Hepatocyte (in vitro differentiated cells): ENCODE results near the gene MSL2. TPM values are rescaled to one million over a fixed set of nuclear protein-coding genes. Genes with fewer than 3 reads are reported as not detected.
A peak's percentile ranks its signal among the peaks of the same experiment; 100 is the strongest.

ENCODE experiments used
- DNase-seq: peaks from one replicate; pipeline ENCODE4 v3.0.0-alpha.2; 2016; ENCODE audit warnings: low spot score
- H2AFZ ChIP-seq: fragments of 200-600 bp; sonication (generic); 2 replicates; pipeline ENCODE4 v1.6.0; 2016; ENCODE audit warnings: antibody characterized with exemption, mild to moderate bottlenecking
- H3K27ac ChIP-seq: fragments of 200-600 bp; sonication (generic); 2 replicates; pipeline ENCODE4 v1.5.1; 2016; ENCODE audit warnings: mild to moderate bottlenecking
- H3K27me3 ChIP-seq: fragments of 200-600 bp; sonication (generic); 2 replicates; pipeline ENCODE4 v1.6.1; 2016
- H3K36me3 ChIP-seq: fragments of 200-600 bp; sonication (generic); replicated peaks from 2 replicates; pipeline ENCODE4 v1.5.1; 2016; ENCODE audit warnings: low read depth; ENCODE audit not compliant: insufficient read depth
- H3K4me1 ChIP-seq: fragments of 200-600 bp; sonication (generic); 2 replicates; pipeline ENCODE4 v1.5.1; 2016; ENCODE audit warnings: mild to moderate bottlenecking, moderate library complexity; ENCODE audit not compliant: insufficient read depth
- H3K4me2 ChIP-seq: fragments of 200-600 bp; sonication (generic); 2 replicates; pipeline ENCODE4 v1.6.0; 2016
- H3K4me3 ChIP-seq: fragments of 200-600 bp; sonication (generic); 2 replicates; pipeline ENCODE4 v1.5.1; 2016; ENCODE audit warnings: mild to moderate bottlenecking
- H3K79me2 ChIP-seq: fragments of 200-600 bp; sonication (generic); 2 replicates; pipeline ENCODE4 v1.6.0; 2017; ENCODE audit warnings: mild to moderate bottlenecking
- H3K9me2 ChIP-seq: fragments of 200-600 bp; sonication (generic); replicated peaks from 2 replicates; pipeline ENCODE4 v1.6.0; 2017; ENCODE audit warnings: mild to moderate bottlenecking; ENCODE audit not compliant: insufficient read depth
- H3K9me3 ChIP-seq: fragments of 200-600 bp; sonication (generic); 2 replicates; pipeline ENCODE4 v1.5.1; 2016; ENCODE audit warnings: low read depth, mild to moderate bottlenecking
- H4K20me1 ChIP-seq: fragments of 200-600 bp; sonication (generic); 2 replicates; pipeline ENCODE4 v1.6.0; 2016; ENCODE audit warnings: mild to moderate bottlenecking; ENCODE audit not compliant: insufficient read depth, poor library complexity, severe bottlenecking
- CTCF ChIP-seq: fragments of 200-600 bp; sonication (generic); IDR thresholded peaks from 2 replicates; pipeline ENCODE4 v1.5.1; 2016; ENCODE audit warnings: antibody characterized with exemption, mild to moderate bottlenecking; ENCODE audit not compliant: poor library complexity
- EZH2 ChIP-seq: fragments of 200-600 bp; sonication (generic); IDR thresholded peaks from 2 replicates; pipeline ENCODE4 v1.6.1; 2016; ENCODE audit warnings: antibody characterized with exemption, mild to moderate bottlenecking, borderline replicate concordance
- EZH2phosphoT487 ChIP-seq: fragments of 200-600 bp; sonication (generic); IDR thresholded peaks from one replicate; pipeline ENCODE4 v1.6.1; 2018; ENCODE audit warnings: antibody characterized with exemption, mild to moderate bottlenecking, low read depth, moderate library complexity; ENCODE audit not compliant: unreplicated experiment, severe bottlenecking
- WGBS: methylation state at CpG from one replicate; pipeline ENCODE4 v1.1.6; 2016; ENCODE audit warnings: low lambda C conversion rate; ENCODE audit errors: missing lambda C conversion rate; 5-methylcytosine and 5-hydroxymethylcytosine counted together
- polyA plus RNA-seq: library from polyadenylated mRNA; unstranded; fragments of >200 nt; fragmentation: Nextera tagmentation; extraction: Ambion mirVana; gene quantifications from 2 replicates; pipeline ENCODE4 v1.2.1, GENCODE V29; 2016
- total RNA-seq: library from RNA; depleted of rRNA; stranded (reverse); fragments of >200 nt; gene quantifications from 2 replicates; pipeline ENCODE4 v1.2.3, GENCODE V29; 2014

Gene MSL2
- total RNA-seq (14.2 and 20.2 TPM in 2 replicates), polyA plus RNA-seq (3.4 and 4.5 TPM in 2 replicates)

DNA sequence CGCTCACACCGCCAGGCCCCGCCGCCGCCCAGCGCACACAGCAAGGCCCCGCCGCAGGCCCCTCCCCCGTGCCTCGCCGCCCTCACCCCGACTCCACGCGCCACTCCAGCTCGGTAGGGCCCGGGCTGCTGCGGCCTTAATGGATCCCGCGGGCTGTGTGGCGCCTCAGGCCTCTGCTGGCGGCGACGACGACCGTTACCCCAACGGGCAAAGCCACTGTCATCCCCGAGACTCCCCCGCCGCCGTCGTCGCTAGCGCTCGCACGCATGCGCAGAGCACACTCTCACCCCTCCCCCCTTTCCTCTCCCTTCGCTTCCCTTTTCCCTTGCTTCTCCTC is at the start of gene MSL2:
MSL2 (minus strand) TSS at position 272 of the 337 bp plus-strand sequence. CDS start 1,222 bp downstream, outside the sequence.
- peak; percentile 89 for DNase-seq
- Histone ChIP-seq H3K27ac (peak within 1 kb of the TSS; percentile 99), H3K79me2 (peaks cover 54% of the 10 kb centered on the region), H3K4me3 (peak within 1 kb of the TSS; percentile 53), H3K27me3 (no peaks in the 10 kb centered on the region), H2AFZ (peak within 1 kb of the TSS; percentile 68), H3K4me1 (peaks cover 24% of the 10 kb centered on the region), H3K9me2 (no peaks in the 10 kb centered on the region), H3K4me2 (peak within 1 kb of the TSS; percentile 84), H4K20me1 (peaks cover 45% of the 10 kb centered on the region), H3K9me3 (no peaks in the 10 kb centered on the region), H3K36me3 (no peaks in the 10 kb centered on the region)
- 0% methylated on average over 4 of the region's 37 CpGs for WGBS
- TF ChIP-seq EZH2 = no peak
- no peak for TF ChIP-seq EZH2phosphoT487
- no peak for TF ChIP-seq CTCF

DNA sequence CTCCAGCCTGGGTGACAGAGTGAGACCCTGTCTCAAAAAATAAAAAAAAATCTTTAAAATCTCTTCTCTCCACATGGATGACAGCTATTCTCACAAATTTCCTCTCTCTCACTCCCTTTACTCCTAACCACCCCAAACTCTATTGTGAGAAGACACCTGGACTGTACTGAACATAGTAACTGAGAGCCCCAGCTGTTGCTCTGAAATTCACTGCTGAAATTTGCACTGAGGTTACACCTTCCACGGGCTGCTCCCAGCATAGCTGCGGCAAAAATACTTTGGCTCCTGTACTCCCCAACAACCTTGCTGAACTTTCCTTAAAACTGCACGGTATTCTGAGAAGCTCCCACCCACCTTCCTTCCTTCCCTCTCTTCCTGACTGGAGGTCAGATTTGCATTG is 49.6 kb upstream of the MSL2 start:
- no peaks in the 10 kb centered on the region for H3K27me3 ChIP-seq
- no peaks in the 10 kb centered on the region for H3K9me3 ChIP-seq
- H3K9me2 ChIP-seq = no peaks in the 10 kb centered on the region
- H3K79me2 ChIP-seq = no peaks in the 10 kb centered on the region
- H3K36me3 ChIP-seq = no peaks in the 10 kb centered on the region
- no peak overlapping the region for H3K4me3 ChIP-seq
- no peak overlapping the region for H3K27ac ChIP-seq
- H4K20me1 ChIP-seq = no peaks in the 10 kb centered on the region
- H2AFZ ChIP-seq = no peak overlapping the region
- no peak overlapping the region for H3K4me2 ChIP-seq
- DNase-seq = no peak
- TF ChIP-seq EZH2phosphoT487 = no peak
- no peak for TF ChIP-seq EZH2
- 78% methylated on average over 3 of the region's 3 CpGs for WGBS
- no peaks in the 10 kb centered on the region for H3K4me1 ChIP-seq

GRCh38 chr3:136239094-136239493 is 43.0 kb upstream of the MSL2 start:
- DNase-seq = no peak
- H3K9me2 ChIP-seq = no peaks in the 10 kb centered on the region
- 27% methylated on average over 1 of the region's 1 CpG for WGBS
- no peak overlapping the region for H3K4me3 ChIP-seq
- H3K27me3 ChIP-seq = no peaks in the 10 kb centered on the region
- H3K36me3 ChIP-seq = no peaks in the 10 kb centered on the region
- TF ChIP-seq EZH2 (no peak), EZH2phosphoT487 (no peak), CTCF (no peak)
- H3K27ac ChIP-seq = no peak overlapping the region
- no peak overlapping the region for H3K4me2 ChIP-seq
- H3K4me1 ChIP-seq = peaks cover 17% of the 10 kb centered on the region
- H3K9me3 ChIP-seq = no peaks in the 10 kb centered on the region
- no peak overlapping the region for H2AFZ ChIP-seq
- no peaks in the 10 kb centered on the region for H3K79me2 ChIP-seq
- no peaks in the 10 kb centered on the region for H4K20me1 ChIP-seq

- no peaks in the 10 kb centered on the region for H3K79me2 ChIP-seq
- 67% methylated on average over 4 of the region's 4 CpGs for WGBS
- no peak for DNase-seq
- H3K4me1 ChIP-seq = peaks cover 17% of the 10 kb centered on the region
- H3K27me3 ChIP-seq = no peaks in the 10 kb centered on the region
- H3K4me2 ChIP-seq = no peak overlapping the region
- no peaks in the 10 kb centered on the region for H3K9me3 ChIP-seq
- peak overlapping the region; percentile 9 for H3K27ac ChIP-seq
- H3K4me3 ChIP-seq = no peak overlapping the region
- H3K9me2 ChIP-seq = no peaks in the 10 kb centered on the region
- H4K20me1 ChIP-seq = no peaks in the 10 kb centered on the region
- H2AFZ ChIP-seq = no peak overlapping the region
- no peaks in the 10 kb centered on the region for H3K36me3 ChIP-seq
- TF ChIP-seq EZH2 (no peak), EZH2phosphoT487 (no peak), CTCF (no peak)
Measured at GRCh38 chr3:136237961-136238649, 42.0 kb upstream of the MSL2 start.
